ENCODE measurements around the gene KIF25.

The KIF25 gene

GRCh38 chr6:168037242-168037641 lies 39.8 kb downstream of the KIF25 start:
- DNase-seq (ENCODE audit: low spot score) = no peak

GRCh38 chr6:168037856-168038255 lies 40.4 kb downstream of the KIF25 start:
- DNase-seq (ENCODE audit: low spot score) = no peak

- no peak for DNase-seq (ENCODE audit: low spot score)
Measured at GRCh38 chr6:168038576-168039140, 41.2 kb downstream of the KIF25 start.

GRCh38 chr6:168039301-168039700 lies 41.8 kb downstream of the KIF25 start:
- DNase-seq (ENCODE audit: low spot score) = no peak

GRCh38 chr6:168039849-168040248 lies 42.4 kb downstream of the KIF25 start:
- no peak for DNase-seq (ENCODE audit: low spot score)

- DNase-seq (ENCODE audit: low spot score) = no peak
Measured at GRCh38 chr6:168040856-168041496, 43.5 kb downstream of the KIF25 start.

GRCh38 chr6:168041928-168042327 lies 44.5 kb downstream of the KIF25 start:
- no peak for DNase-seq (ENCODE audit: low spot score)

GRCh38 chr6:168042426-168043192 lies 45.1 kb downstream of the KIF25 start:
- DNase-seq (ENCODE audit: low spot score) = no peak

- DNase-seq (ENCODE audit: low spot score) = no peak
Measured at GRCh38 chr6:168043193-168043847, 45.8 kb downstream of the KIF25 start.

GRCh38 chr6:168043848-168044415 lies 46.5 kb downstream of the KIF25 start:
- no peak for DNase-seq (ENCODE audit: low spot score)

GRCh38 chr6:168044521-168045130 lies 47.2 kb downstream of the KIF25 start:
- DNase-seq (ENCODE audit: low spot score) = no peak

GRCh38 chr6:168045141-168045691 lies 47.7 kb downstream of the KIF25 start:
- no peak for DNase-seq (ENCODE audit: low spot score)

GRCh38 chr6:168045706-168046620 lies 48.5 kb downstream of the KIF25 start:
- DNase-seq (ENCODE audit: low spot score) = no peak

- DNase-seq (ENCODE audit: low spot score) = no peak
Measured at GRCh38 chr6:168046696-168047095, 49.2 kb downstream of the KIF25 start.

GRCh38 chr6:168047841-168048723 lies 50.6 kb downstream of the KIF25 start:
- no peak for DNase-seq (ENCODE audit: low spot score)

- no peak for DNase-seq (ENCODE audit: low spot score)
Measured at GRCh38 chr6:168048724-168049025, 51.2 kb downstream of the KIF25 start.

GRCh38 chr6:168049277-168049676 lies 51.8 kb downstream of the KIF25 start:
- DNase-seq (ENCODE audit: low spot score) = no peak

- no peak for DNase-seq (ENCODE audit: low spot score)
Measured at GRCh38 chr6:168049706-168050224, 52.3 kb downstream of the KIF25 start.

- DNase-seq (ENCODE audit: low spot score) = no peak
Measured at GRCh38 chr6:168050225-168050880, 52.9 kb downstream of the KIF25 start.
